HepG2 (cell line): ENCODE measurements around the gene CDC42EP3. TPM values are rescaled to one million over a fixed set of nuclear protein-coding genes. Genes with fewer than 3 reads are reported as not detected.

Source experiments
- ELF1 ChIP-seq: sonication (generic); formaldehyde crosslinking; IDR thresholded peaks from 2 replicates; pipeline ENCODE4 v1.4.0; 2020; ENCODE audit warnings: missing genetic modification reagents
- HOXA5 ChIP-seq: sonication (generic); formaldehyde crosslinking; IDR thresholded peaks from 2 replicates; pipeline ENCODE4 v1.4.0; 2020; ENCODE audit warnings: missing genetic modification reagents
- KLF6 ChIP-seq: IDR thresholded peaks from 2 replicates; pipeline ENCODE4 v1.8.0; 2016; ENCODE audit warnings: missing biosample characterization, missing genetic modification reagents
- RERE ChIP-seq: IDR thresholded peaks from 2 replicates; pipeline ENCODE4 v1.6.1; 2016; ENCODE audit warnings: low read depth, missing genetic modification reagents, missing compliant biosample characterization
- ZGPAT ChIP-seq: IDR thresholded peaks from 2 replicates; pipeline ENCODE4 v1.6.1; 2016; ENCODE audit warnings: mild to moderate bottlenecking
- ZNF275 ChIP-seq: sonication (generic); formaldehyde crosslinking; IDR thresholded peaks from 2 replicates; pipeline ENCODE4 v1.8.0; 2022; ENCODE audit warnings: missing genetic modification reagents, mild to moderate bottlenecking, inconsistent platforms, borderline replicate concordance
- polyA plus RNA-seq, 8 experiments: library from polyadenylated mRNA; depleted of rRNA in 3 of 8; stranded (reverse) in 7 of 8; unstranded in 1 of 8; fragments of >200 nt; fragmentation: Illumina TruSeq in 4 of 8; extraction: Trizol in 4 of 8; gene quantifications; 2 replicates each; pipeline versions ENCODE4 v1.2.1 to v1.2.3, GENCODE V29; 2011 to 2016; ENCODE audit warnings: low read depth in 4 of 8, missing spikeins in 1 of 8, mixed read lengths in 1 of 8; ENCODE audit not compliant: insufficient read depth in 1 of 8
- total RNA-seq, 5 experiments: library from RNA; depleted of rRNA; stranded (reverse); fragments of >200 nt; fragmentation: Illumina TruSeq; extraction: Trizol; gene quantifications; 2 replicates each; pipeline ENCODE4 v1.2.3, GENCODE V29; 2016; ENCODE audit warnings: low read depth in 1 of 5

Gene CDC42EP3
- total and polyA plus RNA-seq, 2 of the 13 experiments (the other 11 are each of a cell fraction or from before 2014, with no cell fraction given) = 0.01 TPM; not detected in 1

- TF ChIP-seq RERE (CRISPR knock-in tag) = no peak
- no peak for TF ChIP-seq KLF6
- no peak for TF ChIP-seq ZNF275 (CRISPR knock-in tag)
- no peak for TF ChIP-seq ELF1 (CRISPR knock-in tag)
- no peak for TF ChIP-seq HOXA5 (CRISPR knock-in tag)
- no peak for TF ChIP-seq ZGPAT
Observed at GRCh38 chr2:37644191-37644590, 27.3 kb downstream of the CDC42EP3 start (continued).
